ENCODE data around the gene CFL2.
"Not testable (repeated sequence)": the region's sequence is repeated elsewhere in the genome, so short reads cannot be mapped to it uniquely, and the experiment has no call there.

The CFL2 gene

GRCh38 chr14:34711169-34711568 lies 3.2 kb downstream of the CFL2 start:
- no peak for DNase-seq (ENCODE audit: low read depth)

- DNase-seq (ENCODE audit: low read depth): no peak
Observed at GRCh38 chr14:34710744-34711143, 3.6 kb downstream of the CFL2 start.

GRCh38 chr14:34710006-34710405 lies 4.4 kb downstream of the CFL2 start:
- no peak for DNase-seq (ENCODE audit: low read depth)

- DNase-seq (ENCODE audit: low read depth): no peak
Observed at GRCh38 chr14:34707722-34708121, 6.7 kb downstream of the CFL2 start.

GRCh38 chr14:34701808-34702207 lies 12.6 kb downstream of the CFL2 start:
- no peak for DNase-seq (ENCODE audit: low read depth)

GRCh38 chr14:34700622-34701130 lies 13.7 kb downstream of the CFL2 start:
- no peak for DNase-seq (ENCODE audit: low read depth)

- no peak for DNase-seq (ENCODE audit: low read depth)
Observed at GRCh38 chr14:34699873-34700621, 14.3 kb downstream of the CFL2 start.

GRCh38 chr14:34694216-34694615 lies 20.2 kb downstream of the CFL2 start:
- DNase-seq (ENCODE audit: low read depth): not testable (repeated sequence)

- no peak for DNase-seq (ENCODE audit: low read depth)
Observed at GRCh38 chr14:34693228-34693939, 21.0 kb downstream of the CFL2 start.

- no peak for DNase-seq (ENCODE audit: low read depth)
Observed at GRCh38 chr14:34692898-34693227, 21.5 kb downstream of the CFL2 start.

GRCh38 chr14:34692348-34692747 lies 22.0 kb downstream of the CFL2 start:
- no peak for DNase-seq (ENCODE audit: low read depth)

- DNase-seq (ENCODE audit: low read depth): no peak
Observed at GRCh38 chr14:34691206-34691605, 23.2 kb downstream of the CFL2 start.

GRCh38 chr14:34688470-34689206 lies 25.8 kb downstream of the CFL2 start:
- no peak for DNase-seq (ENCODE audit: low read depth)

GRCh38 chr14:34685819-34686428 lies 28.5 kb downstream of the CFL2 start:
- DNase-seq (ENCODE audit: low read depth): no peak

- no peak for DNase-seq (ENCODE audit: low read depth)
Observed at GRCh38 chr14:34684578-34684977, 29.8 kb downstream of the CFL2 start.

GRCh38 chr14:34682787-34683321 lies 31.5 kb downstream of the CFL2 start:
- DNase-seq (ENCODE audit: low read depth): no peak

- no peak for DNase-seq (ENCODE audit: low read depth)
Observed at GRCh38 chr14:34680806-34681479, 33.5 kb downstream of the CFL2 start.

GRCh38 chr14:34678735-34679134 lies 35.7 kb downstream of the CFL2 start:
- no peak for DNase-seq (ENCODE audit: low read depth)

- no peak for DNase-seq (ENCODE audit: low read depth)
Observed at GRCh38 chr14:34678306-34678705, 36.1 kb downstream of the CFL2 start.

GRCh38 chr14:34676516-34677211 lies 37.7 kb downstream of the CFL2 start:
- DNase-seq (ENCODE audit: low read depth): no peak

GRCh38 chr14:34673702-34674101 lies 40.7 kb downstream of the CFL2 start:
- no peak for DNase-seq (ENCODE audit: low read depth)
